GM18951 (cell line): ENCODE data around the gene FANCC.
"Not testable (repeated sequence)": the region's sequence is repeated elsewhere in the genome, so short reads cannot be mapped to it uniquely, and the experiment has no call there.

ENCODE experiments used
- POLR2A ChIP-seq: IDR thresholded peaks from 4 replicates; pipeline ENCODE4 v1.6.1; 2011; ENCODE audit warnings: mild to moderate bottlenecking; ENCODE audit not compliant: insufficient read length, insufficient read depth; ENCODE audit errors: extremely low read depth
- in situ Hi-C: fragments of 300-500 bp; cut with MboI; formaldehyde crosslinking; loops from one replicate; pipeline ENCODE4 v1.12.0; 2022; ENCODE audit warnings: low sequenced_read_pairs, mixed read lengths, inconsistent platforms; ENCODE audit not compliant: unreplicated experiment

Gene FANCC

DNA sequence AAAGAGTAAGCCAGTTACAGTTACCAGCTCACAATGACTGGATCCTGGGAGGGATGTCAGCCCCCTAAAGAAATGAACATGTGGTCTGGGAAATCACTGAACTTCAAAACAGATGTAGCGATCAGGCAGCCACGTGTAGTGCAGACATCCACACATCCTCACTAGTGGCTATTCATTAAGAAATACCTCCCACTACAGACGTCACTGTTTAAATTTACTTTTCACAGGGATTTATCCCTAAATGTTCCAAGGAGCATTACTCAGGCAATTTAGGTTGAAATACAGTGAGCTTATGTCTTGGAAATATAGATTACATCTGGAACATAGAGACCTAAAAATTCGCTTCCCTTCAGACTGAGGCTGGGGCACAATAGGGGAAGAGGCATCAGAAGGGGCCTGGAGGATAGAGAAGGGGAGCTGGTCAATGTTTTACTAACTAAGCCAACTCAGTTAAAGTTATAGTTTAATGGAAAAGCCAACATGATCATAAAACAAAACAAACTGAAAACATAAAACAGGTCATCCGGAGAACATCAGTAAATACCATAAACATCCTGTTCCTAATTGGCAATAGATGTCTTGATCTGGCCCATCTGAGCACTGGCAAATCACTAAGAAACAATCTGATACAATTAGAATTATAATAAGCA, 92.3 kb downstream of the FANCC start:
- no peak for TF ChIP-seq POLR2A
- in situ Hi-C loops, result no loop called here

DNA sequence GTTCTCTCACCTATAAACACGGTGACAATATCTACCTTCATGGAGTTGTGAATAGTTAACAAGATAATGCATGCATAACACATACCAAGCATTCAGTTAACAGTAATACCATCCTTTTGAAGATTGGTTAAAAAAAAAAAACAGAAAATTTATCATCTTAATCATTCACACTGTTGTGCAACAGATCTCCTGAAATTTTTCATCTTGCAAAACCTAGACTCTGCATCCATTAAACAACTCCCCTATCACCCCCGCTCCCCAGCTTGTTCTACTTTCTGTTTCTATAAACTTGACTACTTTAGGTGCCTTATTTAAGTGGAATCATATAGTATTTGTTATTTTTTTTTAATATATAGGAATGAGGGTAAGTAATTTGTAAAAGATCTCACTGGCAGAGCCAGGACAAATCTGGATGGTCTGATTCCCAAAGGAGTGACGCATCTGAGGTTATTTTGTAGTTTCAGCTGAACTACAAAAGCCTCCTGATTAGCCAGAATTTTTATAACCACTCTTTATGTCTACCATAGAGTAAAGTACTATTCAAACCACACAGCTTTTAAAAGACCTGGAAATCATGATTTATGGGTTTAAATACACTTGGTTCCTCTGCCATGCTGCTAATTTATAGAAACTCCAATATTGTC, 93.0 kb downstream of the FANCC start:
- in situ Hi-C loops, result no loop called here
- TF ChIP-seq POLR2A, result no peak

DNA sequence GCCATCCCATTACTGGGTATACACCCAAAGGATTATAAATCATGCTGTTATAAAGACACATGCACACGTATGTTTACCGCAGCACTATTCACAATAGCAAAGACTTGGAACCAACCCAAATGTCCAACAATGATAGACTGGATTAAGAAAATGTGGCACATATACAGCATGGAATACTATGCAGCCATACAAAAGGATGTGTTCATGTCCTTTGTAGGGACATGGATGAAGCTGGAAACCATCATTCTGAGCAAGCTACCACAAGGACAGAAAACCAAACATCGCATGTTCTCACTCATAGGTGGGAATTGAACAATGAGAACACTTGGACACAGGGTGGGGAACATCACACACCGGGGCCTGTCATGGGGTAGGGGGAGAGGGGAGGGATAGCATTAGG, 97.2 kb downstream of the FANCC start:
- in situ Hi-C loops, result not testable (repeated sequence)

DNA sequence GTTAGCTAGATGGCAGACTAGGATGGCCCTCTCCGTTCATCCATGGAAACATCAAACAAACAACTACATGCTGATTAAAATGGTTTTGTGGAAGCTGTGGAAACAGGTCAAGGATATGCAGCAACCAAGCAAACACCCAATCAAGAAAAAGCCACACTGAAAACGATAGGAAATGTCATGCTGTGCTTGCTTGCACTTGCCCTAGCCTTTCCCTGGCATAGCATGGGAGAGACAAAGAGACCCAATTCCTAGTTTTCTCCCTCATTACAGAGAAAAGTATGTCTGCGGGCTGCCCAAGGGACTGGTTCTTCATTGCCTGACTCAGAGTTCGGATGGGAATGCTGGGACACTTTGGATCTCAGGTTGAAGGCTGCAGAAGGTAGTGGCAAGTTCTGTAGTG, 98.7 kb downstream of the FANCC start:
- in situ Hi-C loops, result no loop called here
- no peak for TF ChIP-seq POLR2A

DNA sequence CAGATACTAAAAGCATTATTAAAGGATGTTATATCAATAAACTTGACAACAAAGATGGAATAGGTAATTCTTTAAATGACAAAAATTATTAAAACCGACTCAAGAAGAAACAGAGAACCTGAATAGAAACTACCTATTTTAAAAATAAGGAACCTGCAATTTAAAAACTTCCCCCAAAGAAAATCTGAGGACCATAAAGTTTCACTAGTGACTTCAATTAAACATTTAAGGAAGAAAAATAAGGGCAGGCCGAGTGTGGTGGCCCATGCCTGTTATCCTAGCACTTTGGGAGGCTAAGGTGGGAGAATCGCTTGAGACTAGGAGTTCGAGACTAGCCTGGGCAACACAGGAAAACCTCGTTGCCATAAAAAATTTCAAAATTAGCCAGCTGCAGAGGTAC, 99.6 kb downstream of the FANCC start:
- in situ Hi-C loops, result no loop called here
- no peak for TF ChIP-seq POLR2A

GRCh38 chr9:95215336-95215898, 102.1 kb downstream of the FANCC start:
- no peak for TF ChIP-seq POLR2A
- in situ Hi-C loops, result no loop called here

DNA sequence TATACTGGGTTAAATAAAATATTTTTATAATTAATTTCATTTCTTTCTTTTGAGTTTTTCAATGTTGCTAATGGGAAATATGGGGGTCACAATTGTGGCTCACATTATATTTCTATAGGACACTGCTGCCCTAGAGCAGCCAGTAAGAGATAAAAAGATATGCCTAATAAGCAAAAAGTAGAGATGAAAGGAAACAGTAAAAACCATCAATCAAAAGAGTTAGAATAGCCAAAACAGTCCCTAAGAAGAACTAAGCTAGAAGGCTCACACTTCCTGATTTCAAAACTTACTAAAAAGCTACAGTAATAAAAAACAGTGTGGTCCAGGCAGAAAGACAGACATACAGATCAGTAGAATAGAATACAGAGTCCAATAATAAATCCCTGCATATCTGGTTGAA, 104.4 kb downstream of the FANCC start:
- no peak for TF ChIP-seq POLR2A
- in situ Hi-C loops, result no loop called here

DNA sequence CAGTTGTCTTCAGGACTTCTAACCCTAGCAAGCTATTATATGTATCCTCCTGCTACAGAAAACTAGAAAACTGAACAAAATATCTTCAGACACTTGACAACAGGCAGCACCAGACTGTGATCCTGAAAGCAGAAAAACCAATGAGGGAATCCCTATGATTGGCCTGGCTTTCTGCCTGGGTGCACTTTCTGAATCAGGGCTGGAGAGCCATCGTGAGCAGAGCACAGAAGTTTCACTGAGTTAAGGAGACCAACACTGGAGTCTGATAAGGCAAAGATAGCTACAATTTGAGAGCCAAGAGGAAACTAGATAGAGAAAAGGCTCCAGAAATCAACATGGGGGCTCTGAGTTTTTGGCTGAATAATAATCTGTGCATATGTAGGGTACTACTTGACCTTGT, 106.5 kb downstream of the FANCC start:
- in situ Hi-C loops, result no loop called here
- no peak for TF ChIP-seq POLR2A

- no peak for TF ChIP-seq POLR2A
- in situ Hi-C loops, result no loop called here
Measured at GRCh38 chr9:95207403-95207802, 110.1 kb downstream of the FANCC start.

GRCh38 chr9:95206143-95206542, 111.4 kb downstream of the FANCC start:
- TF ChIP-seq POLR2A, result no peak
- in situ Hi-C loops, result no loop called here

- in situ Hi-C loops, result no loop called here
- TF ChIP-seq POLR2A, result no peak
Measured at GRCh38 chr9:95204710-95205109, 112.8 kb downstream of the FANCC start.

GRCh38 chr9:95204310-95204709, 113.2 kb downstream of the FANCC start:
- no peak for TF ChIP-seq POLR2A
- in situ Hi-C loops, result no loop called here

DNA sequence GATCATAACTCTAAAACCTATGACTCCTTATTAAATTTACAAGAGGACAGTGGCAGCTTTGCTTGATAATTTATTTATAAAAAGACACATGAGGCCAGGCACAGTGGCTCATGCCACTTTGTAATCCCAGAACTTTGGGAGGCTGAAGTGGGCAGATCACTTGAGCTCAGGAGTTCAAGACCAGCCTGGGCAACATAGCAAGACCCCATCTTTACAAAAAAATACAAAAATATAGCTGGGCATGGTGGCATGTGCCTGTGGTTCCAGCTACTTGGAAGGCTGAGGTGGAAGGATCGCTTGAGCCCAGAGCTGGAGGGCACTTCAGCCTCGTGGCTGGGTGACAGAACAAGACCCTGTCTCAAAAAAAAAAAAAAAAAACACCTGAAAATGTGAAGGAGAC, 114.5 kb downstream of the FANCC start:
- in situ Hi-C loops, result not testable (repeated sequence)

- in situ Hi-C loops, result no loop called here
- TF ChIP-seq POLR2A, result no peak
Measured at GRCh38 chr9:95202076-95202681, 115.3 kb downstream of the FANCC start.
